NT2/D1 (cell line): Measurements from ENCODE around the gene SLC6A7.

Experiments
- YY1 ChIP-seq: IDR thresholded peaks from 2 replicates; pipeline ENCODE4 v1.6.1; 2011; ENCODE audit not compliant: insufficient read length, insufficient read depth
- ZNF274 ChIP-seq: IDR thresholded peaks from 2 replicates; pipeline ENCODE4 v1.6.1; 2011; ENCODE audit warnings: mild to moderate bottlenecking, low read depth, low read length

- TF ChIP-seq ZNF274 (no peak), YY1 (no peak)
Measured at GRCh38 chr5:150159741-150160179, 30.1 kb upstream of the SLC6A7 start.
